Dendritic cell treated with granulocyte-macrophage colony-stimulating factor and Interleukin-4, amounts not matched to agents 40 ng/mL and 50 ng/mL, for 4 days (primary cell): ENCODE data around the gene PPP1R14B.
"Not testable (repeated sequence)": the region's sequence is repeated elsewhere in the genome, so short reads cannot be mapped to it uniquely, and the experiment has no call there.

Experiments used
- H3K27ac Mint-ChIP-seq: one replicate; pipeline ENCODE4 v1.8.0; 2022; ENCODE audit warnings: mild to moderate bottlenecking, mixed read lengths
- H3K27me3 Mint-ChIP-seq: one replicate; pipeline ENCODE4 v1.8.0; 2022; ENCODE audit warnings: mild to moderate bottlenecking, mixed read lengths
- H3K36me3 Mint-ChIP-seq: one replicate; pipeline ENCODE4 v1.8.0; 2022; ENCODE audit warnings: low read depth, mixed read lengths
- H3K4me1 Mint-ChIP-seq: one replicate; pipeline ENCODE4 v1.8.0; 2022; ENCODE audit warnings: low read depth, mixed read lengths
- H3K4me3 Mint-ChIP-seq: one replicate; pipeline ENCODE4 v1.8.0; 2022; ENCODE audit warnings: mild to moderate bottlenecking, moderate library complexity, mixed read lengths
- H3K9me3 Mint-ChIP-seq: one replicate; pipeline ENCODE4 v1.8.0; 2022; ENCODE audit warnings: mixed read lengths
- intact Hi-C: fragments of 100-400 bp; cut with micrococcal nuclease; formaldehyde crosslinking; loops from one replicate; pipeline ENCODE4 v1.15.0; 2022

PPP1R14B gene

GRCh38 chr11:64249563-64250414 lies 3.0 kb upstream of the PPP1R14B start:
- peaks cover 47% of the 10 kb centered on the region for H3K36me3 Mint-ChIP-seq
- no peaks in the 10 kb centered on the region for H3K9me3 Mint-ChIP-seq
- peaks cover 9% of the 10 kb centered on the region for H3K27me3 Mint-ChIP-seq
- peaks cover 78% of the 10 kb centered on the region for H3K4me1 Mint-ChIP-seq
- intact Hi-C loops: loop anchor here (5.0 kb wide), 1 partner anchor 53 kb away; the partner anchor contains the start of gene CATSPERZ
- H3K27ac Mint-ChIP-seq: no peak overlapping the region
- no peak overlapping the region for H3K4me3 Mint-ChIP-seq

DNA sequence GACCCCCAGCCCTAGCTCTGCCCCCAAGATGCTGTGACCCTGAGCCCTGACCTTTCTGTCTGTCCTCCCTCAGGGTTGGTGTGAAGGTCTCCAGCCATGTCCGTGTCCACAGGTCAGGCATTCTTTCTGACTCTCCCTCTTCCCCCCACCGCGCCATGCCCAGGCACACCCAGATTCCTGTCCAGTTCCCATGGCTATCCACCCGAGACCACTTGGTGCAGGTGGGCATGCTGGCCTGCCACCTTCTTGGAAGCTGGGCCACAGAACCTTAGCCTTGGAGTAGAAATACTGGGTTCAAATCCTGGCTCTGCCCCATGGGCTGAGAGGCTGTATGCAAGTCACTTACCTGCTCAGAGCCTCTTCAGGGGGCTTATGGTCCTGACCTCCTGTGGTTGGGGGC lies 2.3 kb upstream of the PPP1R14B start:
- peaks cover 76% of the 10 kb centered on the region for H3K4me1 Mint-ChIP-seq
- peaks cover 47% of the 10 kb centered on the region for H3K36me3 Mint-ChIP-seq
- peak overlapping the region; percentile 7 for H3K27ac Mint-ChIP-seq
- no peak overlapping the region for H3K4me3 Mint-ChIP-seq
- intact Hi-C loops: no loop called here
- H3K9me3 Mint-ChIP-seq: no peaks in the 10 kb centered on the region
- H3K27me3 Mint-ChIP-seq: peaks cover 9% of the 10 kb centered on the region

- H3K4me3 Mint-ChIP-seq: no peak overlapping the region
- intact Hi-C loops: no loop called here
- peaks cover 76% of the 10 kb centered on the region for H3K4me1 Mint-ChIP-seq
- peaks cover 47% of the 10 kb centered on the region for H3K36me3 Mint-ChIP-seq
- H3K27ac Mint-ChIP-seq: peak overlapping the region; percentile 7
- H3K9me3 Mint-ChIP-seq: no peaks in the 10 kb centered on the region
- peaks cover 9% of the 10 kb centered on the region for H3K27me3 Mint-ChIP-seq
Observed at GRCh38 chr11:64248578-64248977, 1.8 kb upstream of the PPP1R14B start.

DNA sequence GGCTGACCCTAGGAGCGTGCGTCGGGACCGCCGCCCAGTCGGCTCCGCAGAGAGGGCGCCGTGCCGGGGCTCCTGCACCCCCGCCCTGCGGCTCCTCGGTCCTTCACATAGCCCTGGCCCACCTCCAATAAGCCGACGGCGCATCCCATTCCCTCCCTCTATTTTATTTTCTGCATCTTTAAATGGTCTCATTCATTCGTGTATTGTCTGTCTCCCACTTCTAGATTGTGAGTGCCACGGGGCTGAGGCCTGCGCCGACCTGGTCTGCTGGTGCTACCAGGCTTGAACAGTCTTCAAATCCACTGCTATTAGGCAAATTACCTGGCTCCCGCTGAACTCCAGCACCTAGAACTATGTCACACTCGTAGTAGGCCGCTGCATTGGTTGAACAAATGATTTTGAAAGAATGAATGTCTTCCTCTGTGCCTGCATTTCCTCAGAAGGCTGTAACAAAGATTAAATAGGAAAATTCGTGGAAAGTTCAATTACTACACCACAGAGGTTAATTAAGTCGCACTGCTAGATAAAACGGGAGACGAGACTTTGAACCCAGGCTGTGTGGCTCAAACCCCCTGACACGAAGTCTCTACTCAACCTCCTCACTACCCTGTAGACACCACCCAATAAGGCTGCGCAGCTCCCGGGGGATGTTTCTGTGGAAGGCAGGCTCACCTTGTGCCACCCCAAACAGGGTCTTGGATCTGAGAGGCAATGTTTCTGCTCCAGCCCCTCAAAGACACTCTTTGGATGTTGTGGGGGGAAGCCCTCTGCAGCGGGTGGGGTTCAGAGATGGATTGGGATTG lies 1.2 kb upstream of the PPP1R14B start:
- peak overlapping the region; percentile 82 for H3K4me3 Mint-ChIP-seq
- no peaks in the 10 kb centered on the region for H3K9me3 Mint-ChIP-seq
- H3K27me3 Mint-ChIP-seq: peaks cover 9% of the 10 kb centered on the region
- H3K36me3 Mint-ChIP-seq: peaks cover 51% of the 10 kb centered on the region
- H3K27ac Mint-ChIP-seq: peak overlapping the region; percentile 92
- intact Hi-C loops: loop anchor here (2.0 kb wide), 1 partner anchor 17 kb away; the partner anchor contains the start of gene DNAJC4
- peaks cover 76% of the 10 kb centered on the region for H3K4me1 Mint-ChIP-seq

GRCh38 chr11:64246621-64246870 lies 197 bp downstream of the PPP1R14B start:
- H3K36me3 Mint-ChIP-seq: peaks cover 48% of the 10 kb centered on the region
- H3K4me1 Mint-ChIP-seq: peaks cover 74% of the 10 kb centered on the region
- H3K27ac Mint-ChIP-seq: peak overlapping the region; percentile 92
- H3K9me3 Mint-ChIP-seq, H3K27me3 Mint-ChIP-seq: not testable (repeated sequence)
- peak overlapping the region; percentile 82 for H3K4me3 Mint-ChIP-seq
- intact Hi-C loops: loop anchor here (2.0 kb wide), 1 partner anchor 16 kb away; the partner anchor contains the start of gene DNAJC4

DNA sequence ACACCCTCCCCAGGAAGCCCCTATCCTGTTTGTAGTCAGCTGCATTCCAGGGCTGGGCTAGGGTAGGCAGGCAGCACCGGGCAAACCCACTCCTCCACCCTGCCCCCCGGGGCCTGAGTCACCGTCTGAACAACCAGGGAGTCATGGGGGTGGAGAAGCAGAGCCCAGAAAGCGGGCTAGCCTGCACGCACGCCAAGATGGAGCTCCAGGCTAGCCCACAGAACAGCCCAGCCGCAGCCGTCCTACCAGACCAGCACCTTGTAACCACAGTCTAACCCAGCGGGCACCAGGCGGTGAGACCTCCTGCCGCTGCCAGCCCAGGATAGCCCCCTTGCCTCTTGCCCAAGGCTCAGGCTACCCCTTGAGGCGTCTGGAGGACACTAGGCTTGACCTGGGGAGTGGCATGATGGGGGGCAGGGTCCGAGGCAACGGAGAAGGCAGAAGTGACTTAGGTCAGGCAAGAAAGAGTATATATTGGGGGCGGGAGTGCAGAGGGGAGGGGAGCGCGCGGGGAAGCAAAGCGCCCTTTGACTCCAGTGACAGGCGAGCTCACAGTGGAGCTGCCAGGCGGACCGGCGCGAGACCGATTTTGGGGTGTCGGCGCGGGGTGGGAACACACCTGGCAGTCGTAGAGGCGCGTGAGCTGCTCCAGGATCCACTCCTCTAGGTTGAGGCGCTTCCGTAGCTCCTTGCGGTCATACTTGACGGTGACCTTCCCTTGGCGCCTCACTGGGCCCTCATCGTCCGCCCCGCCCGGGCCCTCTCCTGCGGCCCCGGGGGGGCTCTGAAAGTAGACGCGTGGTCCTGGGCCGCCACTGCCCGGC lies 734 bp downstream of the PPP1R14B start:
- Mint-ChIP-seq H3K36me3 (peaks cover 51% of the 10 kb centered on the region), H3K9me3 (no peaks in the 10 kb centered on the region), H3K27ac (peak overlapping the region; percentile 92), H3K4me1 (peaks cover 71% of the 10 kb centered on the region), H3K27me3 (peaks cover 9% of the 10 kb centered on the region), H3K4me3 (peak overlapping the region; percentile 89)
- intact Hi-C loops: loop anchor here (2.0 kb wide), 1 partner anchor 15 kb away; the partner anchor contains the start of gene DNAJC4

- intact Hi-C loops: no loop called here
- peaks cover 56% of the 10 kb centered on the region for H3K36me3 Mint-ChIP-seq
- H3K27ac Mint-ChIP-seq: peak overlapping the region; percentile 92
- H3K4me3 Mint-ChIP-seq: peak overlapping the region; percentile 89
- H3K9me3 Mint-ChIP-seq: no peaks in the 10 kb centered on the region
- peaks cover 68% of the 10 kb centered on the region for H3K4me1 Mint-ChIP-seq
- peaks cover 4% of the 10 kb centered on the region for H3K27me3 Mint-ChIP-seq
Observed at GRCh38 chr11:64245401-64245796, 1.3 kb downstream of the PPP1R14B start.

DNA sequence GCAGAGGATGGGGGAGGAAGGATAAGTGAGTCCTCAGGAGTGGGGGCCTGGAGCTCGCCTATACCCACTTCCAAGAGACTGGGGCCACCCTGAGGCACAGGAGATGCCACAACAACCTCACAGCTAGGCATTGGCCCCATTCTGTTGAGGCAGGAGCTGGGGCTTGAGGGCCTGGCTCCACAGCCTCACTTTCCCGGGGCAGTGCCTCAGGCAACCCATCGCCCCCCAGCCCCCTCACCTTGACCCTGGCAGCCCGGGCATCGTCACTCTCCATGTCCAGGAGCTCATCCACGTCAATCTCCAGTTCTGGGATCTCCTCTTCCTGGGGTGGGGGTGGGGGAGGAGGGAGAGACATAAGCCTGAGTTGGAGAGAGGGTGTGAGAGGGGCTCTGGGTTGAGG lies 1.8 kb downstream of the PPP1R14B start:
- intact Hi-C loops: no loop called here
- no peaks in the 10 kb centered on the region for H3K9me3 Mint-ChIP-seq
- H3K4me1 Mint-ChIP-seq: peaks cover 72% of the 10 kb centered on the region
- peak overlapping the region; percentile 89 for H3K4me3 Mint-ChIP-seq
- peaks cover 1% of the 10 kb centered on the region for H3K27me3 Mint-ChIP-seq
- H3K27ac Mint-ChIP-seq: peak overlapping the region; percentile 92
- peaks cover 58% of the 10 kb centered on the region for H3K36me3 Mint-ChIP-seq

DNA sequence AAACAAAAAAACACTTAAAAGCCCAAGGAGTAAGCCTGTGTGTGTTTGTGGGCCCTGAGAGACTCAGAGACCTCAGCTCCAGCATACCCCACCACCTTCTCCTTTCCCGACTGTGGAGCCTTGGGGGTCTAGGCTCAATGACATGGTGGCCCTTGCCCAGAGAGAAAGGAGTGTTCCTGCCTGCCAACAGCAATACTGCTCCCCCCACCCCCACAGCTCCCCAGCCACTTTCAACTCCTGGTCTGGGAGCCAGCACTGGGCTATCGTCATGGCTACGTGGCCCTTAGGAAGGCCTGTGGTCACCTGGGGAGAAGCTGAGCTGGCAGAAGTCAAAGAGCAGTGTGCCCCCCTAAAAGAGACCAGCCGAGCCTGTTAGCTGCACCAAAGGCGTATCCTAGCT lies 2.6 kb downstream of the PPP1R14B start:
- H3K4me1 Mint-ChIP-seq: peaks cover 77% of the 10 kb centered on the region
- intact Hi-C loops: no loop called here
- H3K4me3 Mint-ChIP-seq: no peak overlapping the region
- H3K9me3 Mint-ChIP-seq: no peaks in the 10 kb centered on the region
- H3K36me3 Mint-ChIP-seq: peaks cover 63% of the 10 kb centered on the region
- no peak overlapping the region for H3K27ac Mint-ChIP-seq
- H3K27me3 Mint-ChIP-seq: no peaks in the 10 kb centered on the region

GRCh38 chr11:64243236-64243854 lies 3.4 kb downstream of the PPP1R14B start:
- Mint-ChIP-seq H3K36me3 (peaks cover 71% of the 10 kb centered on the region), H3K4me1 (peaks cover 78% of the 10 kb centered on the region), H3K4me3 (peak overlapping the region; percentile 83), H3K27me3 (no peaks in the 10 kb centered on the region), H3K9me3 (no peaks in the 10 kb centered on the region), H3K27ac (no peak overlapping the region)
- intact Hi-C loops: no loop called here

GRCh38 chr11:64241491-64242374 lies 5.0 kb downstream of the PPP1R14B start:
- H3K27me3 Mint-ChIP-seq: no peaks in the 10 kb centered on the region
- intact Hi-C loops: loop anchor here (2.0 kb wide), 1 partner anchor 29 kb away; no protein-coding TSS in a partner anchor
- no peaks in the 10 kb centered on the region for H3K9me3 Mint-ChIP-seq
- peak overlapping the region; percentile 99 for H3K27ac Mint-ChIP-seq
- H3K36me3 Mint-ChIP-seq: peaks cover 81% of the 10 kb centered on the region
- H3K4me1 Mint-ChIP-seq: peaks cover 78% of the 10 kb centered on the region
- H3K4me3 Mint-ChIP-seq: peak overlapping the region; percentile 83

DNA sequence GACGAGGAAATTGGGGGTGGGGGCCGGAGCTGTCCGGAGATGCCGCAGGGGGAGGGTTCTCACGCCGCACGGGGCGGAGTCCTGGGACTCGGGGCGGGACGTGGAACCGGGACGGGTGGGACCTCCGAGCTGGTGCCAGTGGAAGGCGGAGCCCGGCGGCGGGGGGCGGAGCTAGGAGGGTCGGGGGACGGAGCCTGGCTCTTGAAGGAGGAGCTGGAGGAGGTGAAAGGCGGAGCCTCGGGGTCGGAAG lies 5.6 kb downstream of the PPP1R14B start:
- Mint-ChIP-seq H3K27me3 (no peaks in the 10 kb centered on the region), H3K9me3 (no peaks in the 10 kb centered on the region), H3K4me1 (peaks cover 83% of the 10 kb centered on the region), H3K27ac (peak overlapping the region; percentile 99), H3K36me3 (peaks cover 85% of the 10 kb centered on the region), H3K4me3 (peak overlapping the region; percentile 83)
- intact Hi-C loops: loop anchor here (2.0 kb wide), 1 partner anchor 30 kb away; no protein-coding TSS in a partner anchor
